Activated CD8-positive, alpha-beta memory T cell treated with anti-CD3 and anti-CD28 coated beads, Interleukin-2, amount 50 U/mL, for 4 hours (primary cell): ENCODE measurements around the gene LIMS2.

Experiments used
- DNase-seq: peaks from one replicate; pipeline ENCODE4 v3.0.0-alpha.2; 2020

LIMS2 gene

DNA sequence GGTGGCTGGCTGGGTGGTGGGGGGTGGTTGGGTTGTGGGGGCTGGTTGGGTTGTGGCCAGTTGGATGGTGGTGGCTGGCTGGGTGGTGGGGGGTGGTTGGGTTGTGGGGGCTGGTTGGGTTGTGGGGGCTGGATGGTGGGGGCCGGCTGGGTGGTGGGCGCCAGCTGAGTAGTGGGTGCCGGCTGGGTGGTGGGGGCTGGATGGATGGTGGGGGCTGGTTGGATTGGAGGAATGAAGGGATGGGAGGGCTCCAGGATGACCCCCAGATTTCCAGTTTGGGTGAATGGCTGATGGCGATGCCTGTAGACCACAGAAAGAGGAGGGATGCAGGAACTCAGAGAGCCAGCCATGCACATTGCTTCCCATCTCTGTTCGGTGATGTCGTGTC lies 56.1 kb downstream of the LIMS2 start:
- no peak for DNase-seq

DNA sequence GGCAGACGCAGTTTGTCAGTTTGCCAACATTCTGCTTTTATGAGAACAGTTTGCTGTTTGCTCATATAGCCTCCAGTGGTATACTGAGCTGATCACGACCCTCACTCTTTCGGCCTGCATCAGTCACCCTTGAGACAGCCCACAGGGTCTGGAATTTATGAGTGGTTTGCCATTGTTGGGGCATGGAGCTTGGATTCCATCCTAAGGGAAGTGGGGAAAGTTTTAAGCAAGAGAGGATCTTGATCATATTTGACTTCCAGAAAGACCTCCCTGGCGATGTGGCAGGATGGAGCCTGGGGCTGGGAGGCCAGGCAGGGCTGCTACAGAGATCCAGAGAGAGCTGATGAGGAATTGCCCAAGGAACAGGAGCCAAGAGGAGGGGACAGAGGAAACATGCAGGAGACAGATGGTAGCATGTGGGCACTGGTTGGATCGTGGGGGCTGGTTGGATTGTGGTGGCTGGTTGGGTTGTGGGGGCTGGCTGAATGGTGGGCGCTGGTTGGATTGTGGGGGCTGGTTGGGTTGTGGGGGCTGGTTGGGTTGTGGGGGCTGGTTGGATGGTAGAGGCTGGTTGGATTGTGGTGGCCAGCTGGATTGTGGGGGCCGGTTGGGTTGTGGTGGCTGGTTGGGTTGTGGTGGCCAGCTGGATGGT lies 56.7 kb downstream of the LIMS2 start:
- no peak for DNase-seq

DNA sequence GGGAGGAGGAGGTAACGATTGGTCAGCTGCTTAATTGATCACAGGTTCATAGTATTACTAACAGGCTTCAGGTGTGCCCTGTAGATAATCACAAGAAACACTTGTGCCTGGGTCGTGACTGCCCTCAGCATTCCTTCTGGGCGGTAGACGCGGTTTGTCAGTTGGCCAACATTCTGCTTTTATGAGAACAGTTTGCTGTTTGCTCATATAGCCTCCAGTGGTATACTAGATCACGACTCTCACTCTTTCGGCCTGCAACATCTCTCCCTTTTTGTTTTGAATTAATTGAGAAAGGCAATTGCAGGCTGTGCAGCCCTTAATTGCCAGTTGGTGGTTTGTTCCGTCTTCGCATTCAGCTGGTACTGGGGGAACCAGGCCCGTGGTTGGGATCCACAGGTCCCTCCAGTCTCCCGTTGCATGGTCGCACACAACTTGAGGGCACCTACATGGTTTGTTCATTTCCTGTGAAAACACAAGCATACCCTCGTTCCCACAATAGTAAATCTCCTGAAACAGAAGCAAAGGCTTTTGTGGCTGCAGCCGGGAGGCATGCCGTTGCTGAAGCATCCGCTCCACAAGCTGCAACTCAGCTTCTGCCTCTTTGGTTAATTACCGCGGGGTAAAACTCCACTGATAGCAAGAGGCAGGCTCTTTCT lies 59.7 kb downstream of the LIMS2 start:
- DNase-seq = no peak

DNA sequence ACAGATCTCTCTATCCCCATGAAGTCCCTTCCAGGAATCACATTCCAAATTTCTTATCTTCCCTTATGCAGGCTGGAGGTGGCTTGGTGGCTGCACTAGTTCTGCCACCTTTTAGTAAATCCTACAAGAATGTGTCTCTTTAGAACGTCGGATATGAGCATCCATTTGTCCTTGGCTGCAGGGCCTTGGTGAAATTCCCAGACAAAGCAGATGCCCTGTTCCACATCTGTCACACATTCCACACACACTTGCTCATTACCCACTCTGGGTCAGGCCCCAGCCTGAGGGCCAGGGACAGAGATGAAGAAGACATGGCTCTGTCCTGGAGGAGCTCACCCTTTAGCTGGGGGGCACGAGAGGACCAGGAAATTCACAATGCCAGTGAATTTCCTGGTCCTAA lies 60.6 kb downstream of the LIMS2 start:
- no peak for DNase-seq

DNA sequence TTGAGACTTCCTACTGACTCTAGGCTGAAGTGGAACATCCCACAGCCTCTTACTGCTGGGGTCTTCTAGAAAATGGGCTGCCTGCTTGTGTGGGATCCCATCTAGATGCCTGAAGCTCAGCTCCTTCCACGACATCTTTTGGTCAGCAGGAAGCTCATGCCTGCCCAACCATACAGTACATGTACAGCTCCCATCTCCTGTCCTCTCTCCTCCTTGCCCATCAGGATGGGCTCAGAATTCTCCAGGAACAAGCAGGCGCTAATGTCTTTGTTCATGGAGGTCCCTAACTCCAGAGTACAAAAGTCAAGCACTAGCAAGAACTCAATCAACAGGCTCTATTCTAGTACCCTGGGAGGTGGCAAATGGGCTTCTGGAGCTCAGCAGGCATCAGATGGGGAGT lies 61.1 kb downstream of the LIMS2 start:
- DNase-seq = no peak

DNA sequence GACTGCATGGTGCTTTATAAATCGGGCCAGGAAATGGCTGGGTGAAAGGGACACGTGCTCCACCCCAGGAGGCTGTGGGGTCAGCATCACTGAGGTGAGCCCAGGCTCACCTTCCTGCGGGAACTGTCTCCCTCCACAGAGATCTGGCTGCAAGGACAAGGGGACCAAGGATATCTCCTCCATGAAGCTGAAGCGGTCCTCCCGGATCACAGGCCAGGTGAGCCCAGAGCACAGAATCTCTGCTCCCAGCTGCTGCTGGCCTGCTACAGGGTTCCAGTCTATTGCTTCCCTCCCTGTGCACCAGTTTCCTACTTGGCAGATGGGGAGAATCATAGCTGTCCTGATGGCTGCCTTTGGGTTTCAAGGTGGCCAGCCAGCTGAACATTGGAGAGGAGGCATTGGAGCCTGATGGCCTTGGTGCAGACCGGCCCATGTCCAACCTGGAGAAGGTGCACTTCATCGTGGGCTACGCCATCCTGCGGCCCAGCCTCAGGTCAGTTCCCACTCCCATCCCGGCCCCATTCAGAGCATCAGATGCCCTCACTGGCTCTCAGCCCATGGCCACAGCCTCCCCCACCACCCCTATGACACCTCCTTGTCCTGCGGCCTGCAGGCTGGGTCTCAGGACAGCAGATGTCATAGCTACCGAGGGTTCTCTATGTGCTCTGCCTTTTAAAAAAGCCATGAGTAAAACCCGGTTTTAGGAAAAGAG lies 63.1 kb downstream of the LIMS2 start:
- DNase-seq = peak; percentile 13

DNA sequence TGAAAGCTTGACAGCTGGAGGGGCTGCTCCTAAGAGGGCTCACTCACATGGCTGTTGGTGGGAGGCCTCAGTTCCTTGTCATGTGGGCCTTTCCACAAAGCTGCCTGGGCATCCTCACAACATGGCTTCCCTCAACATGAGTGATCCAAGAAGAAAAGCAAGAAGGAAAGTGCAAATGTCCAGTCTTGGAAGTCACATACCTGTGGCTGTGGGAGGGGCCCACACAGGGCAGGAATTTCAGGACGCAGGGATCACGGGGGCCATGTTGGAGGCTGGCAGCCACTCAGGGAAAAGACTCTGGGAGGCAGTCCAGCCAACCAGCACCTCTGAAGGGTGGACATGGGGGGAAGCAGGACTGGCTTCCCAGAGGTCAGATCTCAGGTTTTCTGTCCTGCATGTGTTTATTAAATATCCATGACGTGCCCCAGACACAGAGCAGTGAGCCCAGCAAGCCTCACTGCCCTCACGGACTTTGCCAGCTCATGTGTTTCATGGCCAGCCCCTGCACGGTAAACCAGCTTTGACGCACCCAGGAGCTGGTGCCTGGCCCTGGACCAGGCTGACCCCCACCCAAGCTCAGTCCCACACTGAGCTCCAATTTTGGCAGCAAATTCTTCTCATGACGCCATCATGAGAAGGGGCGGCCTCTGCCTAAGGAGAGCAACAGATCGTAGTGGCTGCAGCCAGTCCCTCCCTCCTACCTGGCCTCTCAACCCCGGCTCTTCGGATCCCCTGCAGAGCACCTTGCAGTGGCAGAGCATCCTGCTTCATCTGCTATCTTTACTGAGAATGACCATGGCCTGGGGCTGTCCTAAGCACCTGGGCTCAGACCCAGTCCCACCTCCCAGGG lies 64.0 kb downstream of the LIMS2 start:
- peak; percentile 3 for DNase-seq

DNA sequence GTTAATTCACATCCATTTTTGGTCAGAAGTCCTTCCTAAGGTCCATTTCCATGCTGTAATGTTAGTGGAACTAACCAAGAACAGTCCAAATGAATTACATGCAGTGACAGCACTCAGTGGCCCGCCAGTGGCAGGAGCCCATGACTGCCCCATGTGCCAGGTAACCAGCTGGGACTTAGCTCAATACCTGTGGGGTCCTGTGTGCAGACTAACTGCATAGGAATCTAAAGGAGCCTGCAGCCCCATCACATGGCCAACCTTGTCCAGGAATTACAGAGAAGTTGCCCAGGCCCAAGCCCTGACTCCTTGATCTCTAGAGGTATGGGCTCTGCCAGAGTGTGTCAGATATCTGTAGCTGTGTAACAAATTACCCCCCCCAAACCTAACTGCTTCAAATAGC lies 64.8 kb downstream of the LIMS2 start:
- no peak for DNase-seq

DNA sequence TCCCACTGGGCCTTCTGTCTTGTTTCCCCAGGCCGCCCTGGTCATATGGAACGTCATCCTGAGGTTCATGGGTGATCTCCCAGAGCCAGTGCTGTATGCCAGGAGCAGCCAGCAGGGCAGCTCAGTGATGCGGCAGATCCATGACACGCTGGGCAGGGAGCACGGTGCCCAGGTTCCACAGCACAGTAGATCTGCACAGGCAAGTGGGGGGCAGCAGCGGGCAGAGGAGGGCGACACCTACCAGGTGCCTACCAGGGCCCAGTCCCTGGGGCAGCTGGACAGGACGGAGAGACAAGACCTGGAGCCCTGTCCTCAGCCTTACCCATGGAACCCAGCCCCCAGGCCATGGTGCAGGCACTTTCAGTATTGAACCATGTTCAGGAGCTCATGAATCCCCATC lies 65.5 kb downstream of the LIMS2 start:
- no peak for DNase-seq

DNA sequence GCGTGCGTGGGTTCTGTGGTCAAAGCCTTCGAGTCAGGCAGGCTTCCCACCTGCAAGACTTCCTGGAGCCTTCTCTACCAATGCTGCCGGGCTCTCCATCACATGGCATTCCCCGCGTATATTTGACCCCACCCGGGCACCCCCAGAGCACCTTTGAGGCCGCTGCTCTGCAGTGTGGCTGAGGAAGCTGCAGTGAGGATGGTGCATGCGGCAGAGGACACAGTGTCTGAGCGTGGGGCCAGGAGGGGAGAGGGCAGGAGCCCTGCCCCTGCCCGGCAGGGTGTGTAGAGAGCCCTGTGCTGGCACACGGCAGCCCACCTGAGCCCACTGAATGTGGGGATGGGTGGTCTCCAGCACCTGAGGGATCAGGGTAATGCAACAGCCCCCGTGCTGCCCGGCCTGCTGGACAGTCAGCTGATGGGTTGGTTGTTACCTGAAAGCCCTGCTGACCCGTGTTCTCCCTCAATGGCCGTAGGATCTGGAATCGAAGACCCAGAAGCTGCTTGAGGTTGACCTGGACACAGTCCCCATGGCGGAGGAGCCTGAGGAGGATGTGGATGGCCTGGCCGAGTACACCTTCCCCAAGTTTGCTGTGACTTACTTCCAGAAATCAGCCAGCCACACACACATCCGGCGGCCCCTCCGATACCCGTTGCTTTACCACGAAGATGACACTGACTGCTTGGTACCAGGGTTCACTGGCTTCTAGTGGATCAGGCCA lies 66.1 kb downstream of the LIMS2 start:
- no peak for DNase-seq

DNA sequence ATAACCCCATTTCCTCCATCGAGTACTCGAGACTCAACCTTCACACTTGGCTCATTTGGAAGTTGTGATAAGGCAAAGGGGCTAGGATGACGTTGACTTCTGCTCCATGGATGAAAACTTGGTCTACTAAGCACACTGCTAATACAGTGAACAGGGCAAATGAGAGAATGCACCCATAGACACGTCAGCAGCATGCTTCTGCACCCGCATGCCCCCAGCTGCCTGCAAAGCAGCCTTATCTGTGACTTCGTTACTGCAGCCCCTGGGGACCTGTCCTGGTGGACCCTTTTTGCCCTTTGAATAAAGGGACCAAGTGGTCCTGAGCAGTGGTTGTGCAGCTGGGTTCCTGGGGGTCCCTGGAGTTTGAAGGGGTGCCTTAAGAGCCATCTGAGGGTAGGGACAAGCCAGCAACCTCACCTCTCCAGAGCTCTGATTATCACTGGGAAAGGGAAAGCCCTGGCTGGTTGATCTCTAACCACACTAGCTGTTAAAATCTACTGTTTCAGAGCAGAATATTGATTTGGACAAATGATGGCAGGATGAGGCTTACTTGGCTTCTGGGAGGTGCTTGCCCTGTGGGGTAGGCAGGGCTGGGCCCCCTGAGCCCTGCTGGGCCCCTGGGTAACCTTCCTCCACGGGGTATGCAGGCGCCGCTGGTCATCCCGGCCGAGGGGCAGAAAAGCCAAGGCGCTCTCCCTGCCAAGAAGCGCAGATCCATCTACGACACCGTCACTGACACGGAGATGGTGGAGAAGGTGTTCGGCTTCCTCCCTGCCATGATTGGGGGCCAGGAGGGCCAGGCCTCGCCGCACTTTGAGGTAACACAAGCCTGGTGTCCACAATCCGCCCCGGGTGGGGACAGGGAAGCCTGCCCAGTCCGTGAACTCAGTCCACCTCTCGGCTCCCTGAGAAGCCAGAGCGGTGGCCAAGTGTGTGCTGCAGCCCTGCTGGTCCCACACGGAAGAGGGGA lies 67.0 kb downstream of the LIMS2 start:
- DNase-seq = no peak

DNA sequence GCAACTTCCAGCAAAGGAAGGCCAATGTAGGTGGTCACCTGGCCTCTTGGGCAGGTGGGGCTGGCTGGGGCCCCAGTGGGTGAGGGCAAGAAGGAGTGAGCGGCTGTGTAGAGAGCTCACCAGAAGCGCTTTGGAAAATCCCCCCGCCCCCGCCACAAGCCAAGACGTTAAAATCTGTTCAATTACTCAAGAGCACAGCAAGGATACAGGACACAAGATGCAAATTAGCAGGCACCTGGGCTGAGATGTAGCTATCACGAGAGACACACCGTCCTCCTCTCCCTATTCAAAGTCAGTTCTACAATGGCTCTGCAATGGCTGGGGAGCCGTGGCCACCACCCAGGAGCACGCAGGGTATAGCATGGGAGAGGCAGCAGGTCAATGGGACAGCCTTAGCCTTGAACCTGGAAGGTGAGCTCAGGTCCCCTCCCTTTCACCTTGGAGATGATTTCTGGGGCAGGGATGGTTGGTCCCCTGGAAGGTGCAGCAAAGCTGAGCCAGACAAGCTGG lies 67.9 kb downstream of the LIMS2 start:
- no peak for DNase-seq

DNA sequence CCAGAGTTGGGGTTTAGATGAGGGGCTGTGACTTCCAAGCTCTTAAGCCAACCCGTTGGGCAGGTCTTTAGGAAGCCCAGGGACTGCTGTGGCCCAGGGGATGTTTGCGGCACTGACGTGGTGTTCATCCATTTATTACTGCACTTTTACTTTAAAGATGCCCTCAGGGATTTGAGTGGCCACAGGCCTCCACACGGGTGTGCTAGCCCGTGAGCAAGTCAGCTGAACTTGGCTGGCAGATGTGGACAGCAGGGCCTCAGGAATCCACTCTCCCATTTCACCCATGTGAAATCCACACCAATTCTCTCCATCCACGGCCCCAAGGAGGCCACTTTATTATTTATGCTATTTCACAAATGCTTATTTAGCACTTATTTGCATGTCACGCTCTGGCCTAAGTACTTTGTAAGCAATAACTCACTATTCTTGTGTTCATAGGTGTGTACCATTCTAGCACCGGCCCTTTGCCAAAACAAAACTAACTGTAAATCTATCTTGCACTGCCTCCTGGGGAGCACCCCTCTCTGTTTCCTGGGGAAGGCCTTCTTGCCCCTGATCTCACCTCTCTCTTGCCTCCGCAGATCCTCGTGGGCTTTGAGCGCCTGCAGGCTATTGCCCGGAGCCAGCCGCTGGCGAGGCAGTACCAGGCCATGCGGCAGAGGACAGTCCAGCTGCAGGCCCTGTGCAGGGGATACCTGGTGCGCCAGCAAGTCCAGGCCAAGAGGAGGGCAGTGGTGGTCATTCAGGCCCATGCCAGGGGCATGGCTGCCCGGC lies 68.5 kb downstream of the LIMS2 start:
- DNase-seq = no peak

DNA sequence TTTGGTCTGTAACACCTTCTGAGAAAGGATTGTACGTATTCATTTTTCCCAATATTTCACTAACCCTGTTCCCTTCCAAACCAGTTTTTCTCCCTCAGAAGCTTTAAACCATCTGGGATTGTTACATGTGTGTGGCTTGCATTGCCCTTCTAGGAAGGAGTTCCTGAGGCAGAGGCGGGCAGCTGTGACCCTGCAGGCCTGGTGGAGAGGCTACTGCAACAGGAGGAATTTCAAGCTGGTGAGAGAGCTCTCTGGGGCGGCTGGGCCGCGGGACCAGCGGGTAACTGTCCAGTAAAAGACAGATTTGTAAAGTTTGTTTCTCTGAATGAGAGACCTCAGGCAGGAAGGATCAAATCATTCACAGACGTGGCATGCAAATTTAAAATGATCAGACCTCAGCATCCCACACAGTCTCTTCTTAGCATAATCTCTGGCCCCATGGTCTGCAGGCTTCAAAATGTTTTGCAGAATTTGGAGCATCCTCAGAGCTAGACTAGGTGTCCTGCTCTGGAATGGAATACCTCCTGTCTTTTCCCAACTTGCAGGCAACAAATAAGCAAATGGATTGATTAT lies 69.6 kb downstream of the LIMS2 start:
- no peak for DNase-seq

DNA sequence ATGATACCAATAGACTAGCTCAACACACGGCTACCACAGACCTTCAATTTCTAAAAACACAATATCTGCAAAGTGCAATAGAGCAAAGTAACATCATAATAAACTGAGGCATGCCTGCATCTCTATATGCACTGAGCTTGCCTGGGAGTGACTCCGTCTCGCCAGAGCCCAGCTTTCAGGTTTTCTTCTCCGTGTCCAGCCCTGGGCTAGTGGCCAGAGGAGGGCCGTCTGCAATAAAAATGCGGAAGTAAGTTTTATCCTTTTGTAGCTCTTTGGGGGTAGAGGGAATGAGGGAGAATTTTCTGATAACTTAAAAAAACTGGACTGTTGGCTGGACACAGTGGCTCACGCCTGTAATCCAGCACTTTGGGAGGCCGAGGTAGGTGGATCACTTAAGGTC lies 70.3 kb downstream of the LIMS2 start:
- DNase-seq = no peak

DNA sequence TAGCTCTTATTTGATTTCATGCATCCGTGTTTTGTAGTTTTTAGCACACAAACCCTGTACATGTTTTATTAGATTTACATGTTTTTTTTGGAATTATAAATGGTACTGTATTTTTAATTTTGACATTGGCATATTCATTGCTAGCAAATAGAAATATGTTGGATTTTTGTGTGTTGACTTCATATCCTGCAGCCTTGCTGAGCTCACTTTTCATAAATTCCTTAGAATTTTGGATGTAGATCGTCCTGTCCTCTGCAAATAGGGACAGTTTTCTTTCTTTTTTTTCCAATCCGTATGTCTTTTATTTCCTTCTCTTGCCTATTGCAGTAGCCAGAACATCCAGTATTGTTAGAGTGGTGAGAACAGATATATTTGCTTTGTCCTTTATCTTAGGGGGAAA lies 76.1 kb downstream of the LIMS2 start:
- DNase-seq = no peak

DNA sequence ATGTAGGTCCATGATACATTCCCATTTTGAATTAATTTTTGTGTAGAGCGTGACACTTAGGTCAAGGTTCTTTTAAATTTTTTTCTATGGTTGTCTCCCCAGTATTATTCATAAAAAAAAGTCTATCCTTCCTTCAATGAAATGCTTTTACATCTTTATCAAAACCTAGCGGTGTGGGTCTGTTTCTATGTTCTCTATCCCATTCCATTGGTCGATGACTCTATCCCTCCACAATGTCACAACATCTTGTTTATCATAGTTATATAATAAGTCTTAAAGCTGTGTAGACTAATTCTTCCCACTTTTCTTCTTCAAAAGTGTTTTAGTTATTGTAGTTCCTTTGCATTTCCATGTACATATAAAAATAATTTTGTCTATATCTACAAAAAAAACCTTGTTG lies 76.6 kb downstream of the LIMS2 start:
- no peak for DNase-seq

DNA sequence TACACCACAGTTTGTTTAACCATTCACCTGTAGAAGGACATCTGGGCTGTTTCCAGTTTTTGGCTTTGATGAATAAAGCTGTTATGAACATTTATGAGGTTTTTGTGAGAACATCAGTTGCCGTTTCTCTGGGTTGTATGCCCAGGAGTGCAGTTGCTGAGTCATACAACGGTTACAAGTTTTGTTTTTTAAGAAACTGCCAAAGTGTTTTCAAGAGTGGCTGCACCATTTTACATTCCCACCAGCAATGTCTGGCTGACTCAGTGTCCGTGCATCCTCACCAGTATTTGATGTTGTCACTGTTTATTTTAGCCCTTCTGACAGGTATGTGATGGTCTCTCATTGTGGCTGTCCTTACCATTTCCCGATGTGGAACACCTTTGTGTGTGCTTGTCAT lies 77.3 kb downstream of the LIMS2 start:
- DNase-seq = no peak

DNA sequence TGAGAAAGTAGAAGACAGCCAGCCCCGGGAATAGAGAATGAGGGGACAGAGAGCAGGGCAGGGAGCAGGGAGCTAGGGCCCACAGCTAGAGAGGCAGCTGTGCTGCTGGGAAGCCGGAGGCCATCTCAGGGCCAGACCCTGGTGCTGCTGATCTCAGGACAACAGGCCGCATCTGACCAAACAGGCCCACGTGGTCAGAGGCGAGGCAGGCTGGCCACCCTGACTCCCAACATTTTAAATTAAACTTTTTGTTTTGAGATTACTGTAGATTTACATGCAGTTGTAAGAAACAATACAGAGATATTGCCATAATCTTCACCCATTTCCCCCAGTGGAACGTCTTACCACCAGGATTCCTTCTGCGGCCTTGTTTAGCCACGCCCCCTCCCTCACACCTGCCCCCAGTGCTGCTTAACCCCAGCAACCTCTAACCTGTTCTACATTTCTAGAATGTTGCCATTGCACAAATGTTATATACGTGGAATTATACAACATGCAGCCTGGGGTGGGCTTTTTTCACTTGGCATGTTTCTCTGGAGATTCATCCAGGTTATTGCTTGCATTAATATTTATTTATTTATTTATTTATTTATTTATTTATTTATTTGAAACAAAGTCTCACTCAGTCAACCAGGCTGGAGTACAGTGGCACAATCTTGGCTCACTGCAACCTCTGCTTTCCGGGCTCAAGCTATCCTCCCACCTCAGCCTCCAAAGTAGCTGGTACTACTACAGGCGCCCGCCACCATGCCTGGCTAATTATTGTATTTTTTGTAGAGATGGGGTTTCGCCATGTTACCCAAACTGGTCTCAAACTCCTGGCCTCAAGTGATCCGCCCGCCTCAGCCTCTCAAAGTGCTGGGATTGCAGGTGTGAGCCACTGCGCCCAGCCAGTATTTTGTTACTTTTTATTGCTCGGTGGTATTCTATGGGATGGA lies 78.0 kb downstream of the LIMS2 start:
- DNase-seq = no peak
